AG04449 (cell line): ENCODE data around the gene PDE4D.

Source experiments
- CTCF ChIA-PET: fragments of 350-600 bp; formaldehyde crosslinking; extraction: SDS; loops from one replicate; lab custom pipeline; 2021; ENCODE audit warnings: antibody characterized with exemption; lab: Yijun Ruan, JAX
- POLR2A ChIA-PET: fragments of 400-600, 350-600 bp; formaldehyde crosslinking; extraction: SDS; loops from one replicate; lab custom pipeline; 2020; ENCODE audit warnings: antibody characterized with exemption, inconsistent platforms; lab: Yijun Ruan, JAX
- DNase-seq: peaks from one replicate; pipeline ENCODE4 v3.0.0-alpha.2; 2010; ENCODE audit warnings: low read depth, low spot score
- H3K4me3 ChIP-seq: 2 replicates; pipeline ENCODE4 v1.5.1; 2011; ENCODE audit warnings: low read depth, mild to moderate bottlenecking, control low read depth, low read length
- TF ChIP-seq, protein P1 (sequence below): IDR thresholded peaks from one replicate; pipeline ENCODE4 v1.5.1; 2011; ENCODE audit warnings: mild to moderate bottlenecking, moderate library complexity, low read length, control low read depth, inconsistent platforms; ENCODE audit not compliant: insufficient read depth; ENCODE audit errors: missing control alignments

Gene PDE4D

DNA sequence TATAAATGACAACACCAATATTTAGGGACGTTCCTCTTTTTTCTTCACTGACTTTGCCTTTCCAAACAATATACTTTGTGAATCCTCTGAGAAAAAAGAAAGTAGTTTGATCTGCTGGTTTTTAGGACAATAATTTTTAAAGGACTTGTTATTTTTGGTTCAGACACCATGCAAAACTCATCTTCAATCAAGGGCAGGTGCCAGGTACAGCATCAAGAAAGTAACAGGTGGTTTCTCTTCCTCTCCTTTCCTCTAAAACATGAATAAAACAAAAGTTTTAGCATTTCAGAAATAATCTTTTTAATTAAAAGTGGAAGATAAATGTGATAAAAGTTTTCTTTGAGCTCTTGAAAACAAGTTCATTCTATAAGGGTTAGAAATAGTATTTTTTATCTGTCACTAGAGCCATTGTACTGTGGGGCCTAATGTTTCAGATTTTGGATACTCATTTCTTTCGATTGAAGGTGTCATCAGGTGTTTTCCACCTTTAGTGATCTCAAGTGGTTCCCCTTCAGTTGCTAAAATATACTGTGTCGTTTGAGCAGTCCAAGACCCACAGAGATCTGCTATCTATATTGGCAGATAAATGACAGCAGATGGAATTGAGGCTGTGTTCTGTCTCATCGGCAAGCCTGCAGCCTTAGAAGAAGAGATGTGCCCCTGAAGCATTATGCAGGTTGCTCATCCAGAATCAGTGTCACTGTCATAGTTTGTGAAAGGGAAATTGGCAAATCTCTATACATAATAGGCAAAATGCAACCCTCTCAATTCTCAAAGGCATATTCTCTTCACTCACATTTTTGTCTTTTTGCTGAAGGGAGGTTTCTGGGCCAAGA, 499.7 kb downstream of the PDE4D start:
- ChIA-PET POLR2A (no interaction called here), CTCF (interaction anchor here (1.8 to 5.7 kb wide), 3 partner anchors 266 to 407 kb away, joined by 8 to 28 read pairs (median 17); no protein-coding TSS in a partner anchor)
- H3K4me3 ChIP-seq = no peak overlapping the region
- no peak for DNase-seq
- TF ChIP-seq, protein P1, sequence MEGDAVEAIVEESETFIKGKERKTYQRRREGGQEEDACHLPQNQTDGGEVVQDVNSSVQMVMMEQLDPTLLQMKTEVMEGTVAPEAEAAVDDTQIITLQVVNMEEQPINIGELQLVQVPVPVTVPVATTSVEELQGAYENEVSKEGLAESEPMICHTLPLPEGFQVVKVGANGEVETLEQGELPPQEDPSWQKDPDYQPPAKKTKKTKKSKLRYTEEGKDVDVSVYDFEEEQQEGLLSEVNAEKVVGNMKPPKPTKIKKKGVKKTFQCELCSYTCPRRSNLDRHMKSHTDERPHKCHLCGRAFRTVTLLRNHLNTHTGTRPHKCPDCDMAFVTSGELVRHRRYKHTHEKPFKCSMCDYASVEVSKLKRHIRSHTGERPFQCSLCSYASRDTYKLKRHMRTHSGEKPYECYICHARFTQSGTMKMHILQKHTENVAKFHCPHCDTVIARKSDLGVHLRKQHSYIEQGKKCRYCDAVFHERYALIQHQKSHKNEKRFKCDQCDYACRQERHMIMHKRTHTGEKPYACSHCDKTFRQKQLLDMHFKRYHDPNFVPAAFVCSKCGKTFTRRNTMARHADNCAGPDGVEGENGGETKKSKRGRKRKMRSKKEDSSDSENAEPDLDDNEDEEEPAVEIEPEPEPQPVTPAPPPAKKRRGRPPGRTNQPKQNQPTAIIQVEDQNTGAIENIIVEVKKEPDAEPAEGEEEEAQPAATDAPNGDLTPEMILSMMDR = no peak

DNA sequence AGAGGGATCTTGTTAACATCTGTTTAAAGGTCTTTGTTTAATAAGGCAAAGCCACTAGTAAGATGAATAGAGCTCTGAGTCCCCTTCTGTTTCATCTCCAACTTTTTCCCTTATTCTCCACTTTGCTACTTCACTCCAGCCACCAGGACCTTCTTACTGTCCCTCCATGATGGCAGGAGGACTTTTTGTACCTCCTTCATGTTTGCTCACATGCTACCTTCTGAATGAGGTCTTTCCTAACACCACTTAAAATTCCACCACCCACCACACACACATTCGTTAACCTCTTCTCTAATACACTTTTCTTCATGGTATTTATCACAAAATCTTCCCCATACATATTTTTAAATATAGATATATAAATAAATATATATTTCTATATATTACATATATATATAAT, 501.9 kb downstream of the PDE4D start:
- POLR2A ChIA-PET = no interaction called here
- CTCF ChIA-PET = interaction anchor here (0.8 to 7.4 kb wide), 8 partner anchors 9 to 409 kb away, joined by 3 to 75 read pairs (median 11); no protein-coding TSS in a partner anchor
- TF ChIP-seq, protein P1 = no peak
- no peak overlapping the region for H3K4me3 ChIP-seq
- no peak for DNase-seq

DNA sequence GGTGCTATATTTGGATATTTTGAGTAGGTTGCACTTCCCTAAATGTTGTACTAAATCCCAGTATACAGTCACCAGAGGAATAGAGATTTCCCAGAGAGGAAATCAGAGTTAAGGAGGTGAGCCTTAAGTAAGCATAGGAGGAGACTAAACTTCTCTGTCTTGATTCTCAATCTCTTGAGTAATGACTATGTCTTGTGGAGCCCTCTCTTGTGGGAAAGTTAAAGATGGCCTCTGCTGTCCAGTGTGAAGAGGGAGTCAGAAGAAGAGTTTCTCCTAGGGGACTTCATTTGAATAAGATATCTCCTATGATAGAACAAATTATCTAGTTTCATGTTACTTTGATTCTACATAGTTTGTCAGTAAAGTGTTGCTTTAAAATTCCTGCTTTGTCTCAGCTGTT, 502.5 kb downstream of the PDE4D start:
- POLR2A ChIA-PET = no interaction called here

DNA sequence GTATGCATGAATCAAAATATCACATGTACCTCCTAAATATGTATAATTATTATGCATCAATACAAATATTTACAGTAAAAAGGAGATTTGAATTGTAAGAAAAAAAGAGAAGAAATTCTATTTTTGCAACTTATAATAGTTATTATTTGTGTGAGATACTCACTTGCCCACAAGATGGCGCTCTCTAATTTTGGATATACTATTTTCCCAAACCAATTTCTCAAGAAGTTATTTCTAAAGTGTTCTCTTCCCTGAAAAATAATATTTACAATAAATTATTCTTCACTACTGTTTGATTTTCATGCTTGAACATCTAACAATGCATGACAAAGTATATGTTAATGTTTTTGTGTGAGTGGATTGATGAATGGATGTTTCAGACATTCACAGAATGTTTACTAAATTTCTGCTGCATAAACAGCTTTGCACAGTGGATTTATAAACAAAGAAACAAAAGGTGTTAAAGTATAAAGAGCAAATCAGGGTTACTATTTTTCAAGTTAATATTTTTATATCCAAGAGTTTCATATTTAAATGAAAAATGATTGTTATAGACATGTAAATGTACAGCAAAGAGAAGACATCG, 503.4 kb downstream of the PDE4D start:
- ChIA-PET POLR2A (no interaction called here), CTCF (interaction anchor here (0.8 to 7.4 kb wide), 27 partner anchors 10 to 417 kb away, joined by 3 to 75 read pairs (median 5); no protein-coding TSS in a partner anchor)
- no peak for DNase-seq
- H3K4me3 ChIP-seq = no peak overlapping the region
- TF ChIP-seq, protein P1 = peak; percentile 26

More for the DNA sequence above, 502.5 kb downstream of the PDE4D start:
- CTCF ChIA-PET = interaction anchor here (0.8 to 7.4 kb wide), 18 partner anchors 10 to 416 kb away, joined by 3 to 75 read pairs (median 6); no protein-coding TSS in a partner anchor
- DNase-seq = no peak
- H3K4me3 ChIP-seq = no peak overlapping the region
- TF ChIP-seq, protein P1 = no peak

DNA sequence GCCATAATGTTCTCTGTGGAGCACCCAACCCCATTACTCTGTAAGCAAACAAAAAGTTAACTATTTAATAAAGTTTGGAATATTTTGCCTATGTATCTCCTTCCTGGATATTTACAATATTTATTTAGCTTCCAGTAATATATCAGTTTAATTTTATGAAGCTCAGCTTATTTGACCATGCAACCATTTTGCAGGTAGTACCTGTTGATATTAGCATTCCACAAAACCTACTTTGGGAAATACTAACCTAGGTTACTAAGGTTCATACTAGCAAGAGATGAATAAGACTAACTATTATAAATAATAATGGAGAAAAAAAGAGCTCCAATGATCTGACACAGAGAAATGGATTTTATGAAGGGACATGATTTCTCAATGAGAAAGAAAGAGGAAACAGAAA, 506.4 kb downstream of the PDE4D start:
- CTCF ChIA-PET = interaction anchor here (0.6 to 7.4 kb wide), 11 partner anchors 9 to 418 kb away, joined by 3 to 75 read pairs (median 5); no protein-coding TSS in a partner anchor
- POLR2A ChIA-PET = no interaction called here
- TF ChIP-seq, protein P1 = no peak
- H3K4me3 ChIP-seq = no peak overlapping the region
- no peak for DNase-seq

DNA sequence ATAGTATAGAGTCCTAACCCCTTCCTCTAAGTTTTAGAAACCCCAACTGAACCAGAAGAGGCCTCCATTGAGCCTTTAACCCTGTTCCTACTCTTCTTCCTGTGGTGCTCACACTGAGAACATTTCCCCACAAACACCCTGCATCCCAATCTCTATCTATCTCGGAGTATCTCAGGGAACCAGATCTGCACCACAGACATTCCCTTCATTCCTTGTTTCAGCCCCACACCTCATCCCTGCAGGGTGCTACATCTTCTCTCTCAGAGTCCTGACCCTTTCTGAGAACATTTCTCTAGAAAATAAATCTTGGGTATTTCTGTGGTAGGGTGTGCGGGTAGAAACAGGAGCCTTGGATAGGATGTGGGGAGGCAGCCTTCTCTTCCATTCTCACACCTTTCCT, 507.8 kb downstream of the PDE4D start:
- H3K4me3 ChIP-seq = no peak overlapping the region
- POLR2A ChIA-PET = no interaction called here
- CTCF ChIA-PET = interaction anchor here (1.2 to 7.4 kb wide), 5 partner anchors 196 to 414 kb away, joined by 4 to 305 read pairs (median 9); no protein-coding TSS in a partner anchor
- TF ChIP-seq, protein P1 = no peak
- DNase-seq = no peak
